C4-2B (cell line): Measurements from ENCODE around the gene PSMF1.

Experiments used
- CTCF ChIP-seq: fragments of 450-650 bp; conservative IDR thresholded peaks from 2 replicates; pipeline ENCODE4 v1.5.1; 2017; ENCODE audit warnings: mild to moderate bottlenecking
- ZFX ChIP-seq: fragments of 450-650 bp; IDR thresholded peaks from 2 replicates; pipeline ENCODE4 v1.6.1; 2017

GRCh38 chr20:1122388-1123315 is 4.2 kb downstream of the PSMF1 start:
- no peak for TF ChIP-seq CTCF
- no peak for TF ChIP-seq ZFX
